GM19395 (cell line): ENCODE measurements around the gene EXOC3.

Experiments
- ATAC-seq: cut with Tn5 transposase; IDR thresholded peaks from one replicate; pipeline ENCODE4 v1.9.1; 2021; ENCODE audit warnings: mild to moderate bottlenecking, moderate library complexity; ENCODE audit not compliant: unreplicated experiment

The EXOC3 gene

GRCh38 chr5:454936-455335, 12.0 kb downstream of the EXOC3 start:
- ATAC-seq, result no peak

- no peak for ATAC-seq
Measured at GRCh38 chr5:455806-456205, 12.8 kb downstream of the EXOC3 start.

- no peak for ATAC-seq
Measured at GRCh38 chr5:456351-457194, 13.6 kb downstream of the EXOC3 start.

- no peak for ATAC-seq
Measured at GRCh38 chr5:457195-457961, 14.4 kb downstream of the EXOC3 start.

GRCh38 chr5:458547-459353, 15.8 kb downstream of the EXOC3 start:
- ATAC-seq, result peak; percentile 64

- no peak for ATAC-seq
Measured at GRCh38 chr5:459562-460272, 16.7 kb downstream of the EXOC3 start.

- ATAC-seq, result no peak
Measured at GRCh38 chr5:460273-460625, 17.3 kb downstream of the EXOC3 start.

GRCh38 chr5:462051-462481, 19.1 kb downstream of the EXOC3 start:
- ATAC-seq, result no peak

- no peak for ATAC-seq
Measured at GRCh38 chr5:463301-463700, 20.3 kb downstream of the EXOC3 start.

GRCh38 chr5:463952-464351, 21.0 kb downstream of the EXOC3 start:
- ATAC-seq, result no peak

GRCh38 chr5:464446-464842, 21.5 kb downstream of the EXOC3 start:
- ATAC-seq, result no peak

GRCh38 chr5:464843-465590, 22.0 kb downstream of the EXOC3 start:
- ATAC-seq, result no peak

- no peak for ATAC-seq
Measured at GRCh38 chr5:465591-466403, 22.8 kb downstream of the EXOC3 start.

- ATAC-seq, result no peak
Measured at GRCh38 chr5:466661-467310, 23.8 kb downstream of the EXOC3 start.

GRCh38 chr5:468401-468800, 25.4 kb downstream of the EXOC3 start:
- ATAC-seq, result no peak

GRCh38 chr5:469752-470483, 26.9 kb downstream of the EXOC3 start:
- ATAC-seq, result no peak

GRCh38 chr5:470961-471749, 28.2 kb downstream of the EXOC3 start:
- ATAC-seq, result no peak
